Loucy (cell line): ENCODE measurements around the gene WDPCP.
A peak's percentile ranks its signal among the peaks of the same experiment; 100 is the strongest.

Experiments
- H2AFZ ChIP-seq: fragments of 200-600 bp; sonication (generic); 2 replicates; pipeline ENCODE4 v1.6.0; 2016; ENCODE audit warnings: antibody characterized with exemption, mild to moderate bottlenecking, low read length, moderate library complexity
- H3F3A ChIP-seq: fragments of 200-600 bp; 2 replicates; pipeline ENCODE4 v1.6.0; 2016; ENCODE audit warnings: antibody characterized with exemption, low read depth, mild to moderate bottlenecking
- H3K27me3 ChIP-seq: fragments of 200-600 bp; sonication (generic); 2 replicates; pipeline ENCODE4 v1.6.1; 2014; ENCODE audit warnings: low read length, mild to moderate bottlenecking; ENCODE audit not compliant: insufficient read depth, poor library complexity, severe bottlenecking
- H3K36me3 ChIP-seq: fragments of 200-600 bp; sonication (generic); 2 replicates; pipeline ENCODE4 v1.6.1; 2016; ENCODE audit warnings: low read length; ENCODE audit not compliant: insufficient read depth
- H3K4me1 ChIP-seq: fragments of 200-600 bp; sonication (generic); 2 replicates; pipeline ENCODE4 v1.5.1; 2014; ENCODE audit warnings: low read length, mild to moderate bottlenecking; ENCODE audit not compliant: insufficient read depth, poor library complexity, severe bottlenecking
- H3K4me2 ChIP-seq: fragments of 200-600 bp; sonication (generic); 2 replicates; pipeline ENCODE4 v1.6.0; 2014; ENCODE audit warnings: antibody characterized with exemption, low read length, low read depth, mild to moderate bottlenecking; ENCODE audit not compliant: poor library complexity, severe bottlenecking
- H3K4me3 ChIP-seq: fragments of 200-600 bp; sonication (generic); 2 replicates; pipeline ENCODE4 v1.5.1; 2014; ENCODE audit warnings: low read length, mild to moderate bottlenecking, mixed read lengths; ENCODE audit not compliant: poor library complexity, severe bottlenecking
- H3K79me2 ChIP-seq: fragments of 200-600 bp; sonication (generic); 2 replicates; pipeline ENCODE4 v1.6.1; 2014; ENCODE audit warnings: low read length; ENCODE audit not compliant: insufficient read depth
- H3K9ac ChIP-seq: fragments of 200-600 bp; sonication (generic); 2 replicates; pipeline ENCODE4 v1.6.0; 2014; ENCODE audit warnings: mild to moderate bottlenecking, low read depth, low read length, moderate library complexity; ENCODE audit not compliant: poor library complexity, severe bottlenecking
- H3K9me2 ChIP-seq: fragments of 200-600 bp; sonication (generic); replicated peaks from 2 replicates; pipeline ENCODE4 v1.6.1; 2016; ENCODE audit warnings: low read depth, low read length, mixed read lengths
- H3K9me3 ChIP-seq: fragments of 200-600 bp; sonication (generic); 2 replicates; pipeline ENCODE4 v1.6.1; 2014; ENCODE audit warnings: mild to moderate bottlenecking, antibody characterized with exemption, low read length, low read depth; ENCODE audit not compliant: insufficient read depth
- H4K20me1 ChIP-seq: fragments of 200-600 bp; sonication (generic); 2 replicates; pipeline ENCODE4 v1.6.0; 2014; ENCODE audit warnings: antibody characterized with exemption, low read length, mild to moderate bottlenecking; ENCODE audit not compliant: insufficient read depth, poor library complexity, severe bottlenecking
- CTCF ChIP-seq: fragments of 200-600 bp; sonication (generic); conservative IDR thresholded peaks from 2 replicates; pipeline ENCODE4 v1.5.1; 2014; ENCODE audit warnings: mild to moderate bottlenecking, antibody characterized with exemption, low read length
- EZH2phosphoT487 ChIP-seq: fragments of 200-600 bp; IDR thresholded peaks from 2 replicates; pipeline ENCODE4 v1.6.1; 2018; ENCODE audit warnings: antibody characterized with exemption, mild to moderate bottlenecking, moderate library complexity, borderline replicate concordance

WDPCP gene

GRCh38 chr2:63122921-63123320 is 465.4 kb downstream of the WDPCP start:
- H3K9ac ChIP-seq: no peak overlapping the region
- H3K4me1 ChIP-seq: no peaks in the 10 kb centered on the region
- no peaks in the 10 kb centered on the region for H4K20me1 ChIP-seq
- no peaks in the 10 kb centered on the region for H3F3A ChIP-seq
- no peak overlapping the region for H3K4me2 ChIP-seq
- no peaks in the 10 kb centered on the region for H3K27me3 ChIP-seq
- H3K9me3 ChIP-seq: no peaks in the 10 kb centered on the region
- TF ChIP-seq EZH2phosphoT487 (no peak), CTCF (no peak)
- H3K9me2 ChIP-seq: no peaks in the 10 kb centered on the region
- H2AFZ ChIP-seq: no peak overlapping the region
- H3K79me2 ChIP-seq: no peaks in the 10 kb centered on the region
- H3K4me3 ChIP-seq: no peak overlapping the region
- no peaks in the 10 kb centered on the region for H3K36me3 ChIP-seq

DNA sequence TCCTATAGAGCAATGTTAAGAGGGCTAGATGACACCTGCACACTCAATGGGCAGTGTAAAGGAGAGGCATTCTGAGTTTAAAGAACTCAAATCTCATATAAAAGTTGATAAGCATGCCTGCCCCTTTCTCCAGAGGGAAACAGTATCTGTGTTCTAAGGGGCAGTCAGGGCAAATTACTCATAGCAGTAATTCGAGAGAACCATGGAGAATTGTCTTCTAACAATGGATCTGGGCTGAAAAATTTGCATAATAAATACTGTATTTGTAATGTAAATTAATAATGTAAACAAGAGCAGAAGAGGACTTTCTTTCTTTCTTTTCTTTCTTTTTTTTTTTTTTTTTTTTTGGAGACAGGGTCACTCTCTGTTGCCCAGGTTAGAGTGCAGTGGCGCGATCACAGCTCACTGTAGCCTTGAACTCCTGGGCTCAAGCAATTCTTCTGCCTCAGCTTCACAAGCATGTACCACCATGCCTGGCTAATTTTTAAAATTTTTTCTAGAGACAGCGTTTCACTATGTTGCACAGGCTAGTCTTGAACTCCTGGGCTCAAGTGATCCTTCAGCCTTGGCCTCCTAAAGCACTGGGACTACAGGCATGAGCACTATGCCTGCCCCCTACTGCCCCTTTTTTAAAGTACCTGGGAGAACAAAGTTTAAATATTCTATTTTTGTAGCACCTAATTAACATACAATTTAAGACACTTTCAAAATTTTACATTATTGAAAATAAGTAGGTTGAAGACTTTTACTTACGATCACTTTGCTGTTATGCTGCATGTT is 467.0 kb downstream of the WDPCP start:
- TF ChIP-seq EZH2phosphoT487: no peak
- peak; percentile 25; the same call in 1 of the 2 replicates for TF ChIP-seq CTCF
- Histone ChIP-seq H3K9me3 (no peaks in the 10 kb centered on the region), H3K4me2 (no peak overlapping the region), H3K27me3 (no peaks in the 10 kb centered on the region), H3K9ac (no peak overlapping the region), H3K79me2 (no peaks in the 10 kb centered on the region), H4K20me1 (no peaks in the 10 kb centered on the region), H2AFZ (no peak overlapping the region), H3K9me2 (no peaks in the 10 kb centered on the region), H3F3A (no peaks in the 10 kb centered on the region), H3K36me3 (no peaks in the 10 kb centered on the region), H3K4me3 (no peak overlapping the region), H3K4me1 (no peaks in the 10 kb centered on the region)

DNA sequence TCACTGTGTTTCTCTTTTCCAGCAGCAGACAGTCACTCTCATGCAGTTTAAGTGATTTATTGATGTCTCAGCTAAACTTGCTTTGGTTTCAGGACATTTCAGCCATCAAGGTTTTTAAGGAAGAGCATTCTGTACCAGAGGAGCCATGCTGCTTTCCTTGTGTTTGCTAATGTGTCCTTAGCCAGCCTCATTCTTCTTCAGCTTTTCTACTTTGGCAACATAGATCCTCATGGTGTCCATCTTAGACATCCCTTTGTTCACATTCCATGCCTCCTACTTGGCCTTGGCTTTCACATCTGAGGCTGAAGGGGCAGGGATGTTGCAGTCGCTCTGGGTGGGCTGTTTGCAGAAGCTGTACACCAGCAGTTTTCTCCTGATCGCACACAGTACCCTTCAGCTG is 469.5 kb downstream of the WDPCP start:
- Histone ChIP-seq H3K4me2 (no peak overlapping the region), H3F3A (no peaks in the 10 kb centered on the region), H3K4me1 (no peaks in the 10 kb centered on the region), H3K36me3 (no peaks in the 10 kb centered on the region), H3K9me3 (no peaks in the 10 kb centered on the region), H3K79me2 (no peaks in the 10 kb centered on the region), H4K20me1 (no peaks in the 10 kb centered on the region), H3K4me3 (no peak overlapping the region), H2AFZ (no peak overlapping the region), H3K9me2 (no peaks in the 10 kb centered on the region), H3K27me3 (no peaks in the 10 kb centered on the region), H3K9ac (no peak overlapping the region)
- TF ChIP-seq EZH2phosphoT487: no peak
- TF ChIP-seq CTCF: no peak
